HL-60 (cell line): Measurements from ENCODE around the gene MICAL2.

Experiments used
- CTCF ChIP-seq: IDR thresholded peaks from one replicate; pipeline ENCODE4 v1.5.1; 2011; ENCODE audit warnings: low read length, control low read depth, inconsistent platforms; ENCODE audit not compliant: insufficient read depth
- GABPA ChIP-seq: IDR thresholded peaks from 2 replicates; pipeline ENCODE4 v1.6.1; 2012; ENCODE audit warnings: low read depth
- POLR2AphosphoS5 ChIP-seq: IDR thresholded peaks from 2 replicates; pipeline ENCODE4 v1.6.1; 2012; ENCODE audit warnings: low read depth
- SPI1 ChIP-seq: IDR thresholded peaks from 2 replicates; pipeline ENCODE4 v1.6.1; 2012; ENCODE audit warnings: low read depth, mild to moderate bottlenecking, borderline replicate concordance

GRCh38 chr11:12274056-12274455 lies 163.7 kb downstream of the MICAL2 start:
- TF ChIP-seq CTCF, result no peak
- no peak for TF ChIP-seq POLR2AphosphoS5
- TF ChIP-seq GABPA, result no peak
- TF ChIP-seq SPI1, result no peak
